Activated B cell treated with CpG ODN at 0.5 μM for 24 hours (primary cell): Measurements from ENCODE around the gene MORC4. TPM values are rescaled to one million over a fixed set of nuclear protein-coding genes. Genes with fewer than 3 reads are reported as not detected.

Source experiments
- ATAC-seq: fragments of 200-7000 bp; cut with Tn5 transposase; one replicate; pipeline ENCODE4 v1.10.0; 2021; ENCODE audit warnings: low read depth, mild to moderate bottlenecking, moderate library complexity
- CTCF ChIA-PET: fragments of 350-600 bp; sonication (Branson Sonifier 250); formaldehyde crosslinking; loops from one replicate; lab custom pipeline; 2021; ENCODE audit warnings: antibody characterized with exemption; lab: Charles Lee
- POLR2A ChIA-PET: fragments of 350-600 bp; sonication (Branson Sonifier 250); formaldehyde crosslinking; loops from one replicate; lab custom pipeline; 2021; ENCODE audit warnings: antibody characterized with exemption; lab: Charles Lee
- DNase-seq: peaks from one replicate; pipeline ENCODE4 v3.0.0; 2022
- H3K27ac Mint-ChIP-seq: one replicate; pipeline ENCODE4 v1.8.0; 2020; ENCODE audit warnings: mixed read lengths
- H3K27me3 Mint-ChIP-seq: one replicate; pipeline ENCODE4 v1.8.0; 2021; ENCODE audit warnings: mixed read lengths
- H3K36me3 Mint-ChIP-seq: one replicate; pipeline ENCODE4 v1.8.0; 2021; ENCODE audit warnings: low read depth, mixed read lengths
- H3K4me1 Mint-ChIP-seq: one replicate; pipeline ENCODE4 v1.8.0; 2021; ENCODE audit warnings: mixed read lengths
- H3K4me3 Mint-ChIP-seq: one replicate; pipeline ENCODE4 v1.8.0; 2020; ENCODE audit warnings: mild to moderate bottlenecking, mixed read lengths
- H3K9me3 Mint-ChIP-seq: one replicate; pipeline ENCODE4 v1.8.0; 2020; ENCODE audit warnings: mixed read lengths
- CTCF ChIP-seq: fragments of 200-600 bp; IDR thresholded peaks from one replicate; pipeline ENCODE4 v1.8.0; 2022; ENCODE audit warnings: antibody characterized with exemption, mild to moderate bottlenecking
- intact Hi-C: fragments of 100-400 bp; cut with micrococcal nuclease; formaldehyde crosslinking; loops from one replicate; pipeline ENCODE4 v1.15.1; 2024
- total RNA-seq: library from RNA; stranded (reverse); gene quantifications from 2 replicates; pipeline ENCODE4 v1.2.3, GENCODE V29; 2022

The MORC4 gene
- total RNA-seq, 1 donor from 2014 or later: 4.1 TPM

GRCh38 chrX:106932492-106932923 lies 67.5 kb downstream of the MORC4 start:
- Mint-ChIP-seq H3K4me1 (no peaks in the 10 kb centered on the region), H3K27ac (no peak overlapping the region), H3K36me3 (no peaks in the 10 kb centered on the region), H3K9me3 (no peaks in the 10 kb centered on the region), H3K4me3 (no peak overlapping the region), H3K27me3 (no peaks in the 10 kb centered on the region)
- CTCF ChIA-PET: no interaction called here
- POLR2A ChIA-PET: no interaction called here
- DNase-seq (no peak), ATAC-seq (no peak)
- no peak for TF ChIP-seq CTCF
- intact Hi-C loops: no loop called here

GRCh38 chrX:106931831-106932491 lies 68.1 kb downstream of the MORC4 start:
- ATAC-seq: no peak
- no peaks in the 10 kb centered on the region for H3K36me3 Mint-ChIP-seq
- H3K27me3 Mint-ChIP-seq: no peaks in the 10 kb centered on the region
- intact Hi-C loops: no loop called here
- H3K9me3 Mint-ChIP-seq: no peaks in the 10 kb centered on the region
- H3K27ac Mint-ChIP-seq: no peak overlapping the region
- no peak for DNase-seq
- POLR2A ChIA-PET: no interaction called here
- TF ChIP-seq CTCF: no peak
- CTCF ChIA-PET: no interaction called here
- no peak overlapping the region for H3K4me3 Mint-ChIP-seq
- H3K4me1 Mint-ChIP-seq: no peaks in the 10 kb centered on the region

- intact Hi-C loops: no loop called here
- Mint-ChIP-seq H3K36me3 (no peaks in the 10 kb centered on the region), H3K27me3 (no peaks in the 10 kb centered on the region), H3K4me1 (no peaks in the 10 kb centered on the region), H3K9me3 (no peaks in the 10 kb centered on the region), H3K4me3 (no peak overlapping the region), H3K27ac (no peak overlapping the region)
- DNase-seq: no peak
- POLR2A ChIA-PET: no interaction called here
- no peak for TF ChIP-seq CTCF
- CTCF ChIA-PET: no interaction called here
- ATAC-seq: no peak
Observed at GRCh38 chrX:106928227-106928626, 71.8 kb downstream of the MORC4 start.

- POLR2A ChIA-PET: no interaction called here
- no peak overlapping the region for H3K27ac Mint-ChIP-seq
- no peaks in the 10 kb centered on the region for H3K4me1 Mint-ChIP-seq
- no peaks in the 10 kb centered on the region for H3K27me3 Mint-ChIP-seq
- ATAC-seq (no peak), DNase-seq (no peak)
- intact Hi-C loops: no loop called here
- H3K36me3 Mint-ChIP-seq: no peaks in the 10 kb centered on the region
- no peak for TF ChIP-seq CTCF
- no peak overlapping the region for H3K4me3 Mint-ChIP-seq
- CTCF ChIA-PET: no interaction called here
- H3K9me3 Mint-ChIP-seq: no peaks in the 10 kb centered on the region
Observed at GRCh38 chrX:106927700-106928099, 72.3 kb downstream of the MORC4 start.

- ATAC-seq: no peak
- POLR2A ChIA-PET: no interaction called here
- H3K4me1 Mint-ChIP-seq: no peaks in the 10 kb centered on the region
Observed at GRCh38 chrX:106927023-106927422, 73.0 kb downstream of the MORC4 start.

More at GRCh38 chrX:106927023-106927422, 73.0 kb downstream of the MORC4 start:
- DNase-seq: no peak
- no peak for TF ChIP-seq CTCF
- Mint-ChIP-seq H3K36me3 (no peaks in the 10 kb centered on the region), H3K27me3 (no peaks in the 10 kb centered on the region), H3K4me3 (no peak overlapping the region), H3K9me3 (no peaks in the 10 kb centered on the region), H3K27ac (no peak overlapping the region)
- CTCF ChIA-PET: no interaction called here
- intact Hi-C loops: no loop called here
